ENCODE results near the gene TTC19.
"Not testable (repeated sequence)": the region's sequence is repeated elsewhere in the genome, so short reads cannot be mapped to it uniquely, and the experiment has no call there.

TTC19 gene

DNA sequence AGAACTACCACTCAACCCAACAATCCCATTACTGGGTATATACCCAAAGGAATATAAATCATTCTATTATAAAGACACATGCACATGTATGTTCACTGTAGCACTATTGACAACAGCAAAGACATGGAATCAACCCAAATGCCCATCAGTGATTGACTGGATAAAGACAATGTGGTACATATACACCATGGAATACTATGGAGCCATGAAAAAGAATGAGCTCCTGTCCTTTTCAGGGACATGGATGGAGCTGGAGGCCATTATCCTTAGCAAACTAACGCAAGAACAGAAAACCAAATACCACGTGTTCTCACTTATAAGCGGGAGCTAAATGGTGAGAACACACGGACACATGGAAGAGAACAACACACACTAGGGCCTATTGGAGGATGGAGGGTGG is 55.5 kb downstream of the TTC19 start:
- H2AK5ac ChIP-seq (ENCODE audit: low read length); H3K36me3 ChIP-seq (ENCODE audit: control insufficient read depth, insufficient read depth, low read length); DNase-seq; H3K79me2 ChIP-seq (ENCODE audit: control insufficient read depth, insufficient read depth, low read length); H2BK15ac ChIP-seq (replicated peaks; ENCODE audit: low read depth); H2BK5ac ChIP-seq (ENCODE audit: low read length); H3K9ac ChIP-seq (ENCODE audit: low read length); H3K18ac ChIP-seq (ENCODE audit: low read length); H4K8ac ChIP-seq (ENCODE audit: low read depth, low read length); H2BK120ac ChIP-seq (ENCODE audit: low read depth, low read length); H3K4ac ChIP-seq (ENCODE audit: low read depth, low read length); H3K79me1 ChIP-seq (ENCODE audit: low read length); H3K27ac ChIP-seq (ENCODE audit: low read depth, low read length); H3K4me2 ChIP-seq (ENCODE audit: low read length); H3K27me3 ChIP-seq (ENCODE audit: insufficient read depth, low read length, poor library complexity); H3K56ac ChIP-seq (ENCODE audit: low read length); H3K4me3 ChIP-seq (ENCODE audit: low read length); H3K23ac ChIP-seq (ENCODE audit: low read length); H4K5ac ChIP-seq (ENCODE audit: low read length); H3K4me1 ChIP-seq (ENCODE audit: control insufficient read depth, low read depth, low read length): not testable (repeated sequence)
- no CpG with 5 or more reads among the region's 4 CpGs for WGBS (ENCODE audit: extremely low coverage, insufficient coverage, low lambda C conversion rate)

- no peak overlapping the region for H2AK5ac ChIP-seq (ENCODE audit: low read length)
- no peak overlapping the region for H4K8ac ChIP-seq (ENCODE audit: low read depth, low read length)
- H3K27me3 ChIP-seq (ENCODE audit: insufficient read depth, low read length, poor library complexity) = no peaks in the 10 kb centered on the region
- H3K9ac ChIP-seq (ENCODE audit: low read length) = no peak overlapping the region
- H3K4me1 ChIP-seq (ENCODE audit: control insufficient read depth, low read depth, low read length) = no peaks in the 10 kb centered on the region
- peaks cover 8% of the 10 kb centered on the region for H3K36me3 ChIP-seq (ENCODE audit: control insufficient read depth, insufficient read depth, low read length)
- H3K56ac ChIP-seq (ENCODE audit: low read length) = no peak overlapping the region
- H2BK15ac ChIP-seq (replicated peaks; ENCODE audit: low read depth) = no peak overlapping the region
- H3K27ac ChIP-seq (ENCODE audit: low read depth, low read length) = no peak overlapping the region
- DNase-seq = no peak
- no peak overlapping the region for H2BK5ac ChIP-seq (ENCODE audit: low read length)
- H2BK120ac ChIP-seq (ENCODE audit: low read depth, low read length) = no peak overlapping the region
- H3K4me3 ChIP-seq (ENCODE audit: low read length) = no peak overlapping the region
- no peak overlapping the region for H3K4me2 ChIP-seq (ENCODE audit: low read length)
- H3K79me2 ChIP-seq (ENCODE audit: control insufficient read depth, insufficient read depth, low read length) = no peaks in the 10 kb centered on the region
- H3K23ac ChIP-seq (ENCODE audit: low read length) = no peak overlapping the region
- no CpG with 5 or more reads among the region's 2 CpGs for WGBS (ENCODE audit: extremely low coverage, insufficient coverage, low lambda C conversion rate)
- no peak overlapping the region for H3K4ac ChIP-seq (ENCODE audit: low read depth, low read length)
- H3K18ac ChIP-seq (ENCODE audit: low read length) = no peak overlapping the region
- H3K79me1 ChIP-seq (ENCODE audit: low read length) = no peaks in the 10 kb centered on the region
- H4K5ac ChIP-seq (ENCODE audit: low read length) = no peak overlapping the region
Observed at GRCh38 chr17:16061631-16062030, 62.0 kb downstream of the TTC19 start.

GRCh38 chr17:16066125-16066524 is 66.5 kb downstream of the TTC19 start:
- no peak for DNase-seq
- no peak overlapping the region for H3K9ac ChIP-seq (ENCODE audit: low read length)
- no peak overlapping the region for H2BK5ac ChIP-seq (ENCODE audit: low read length)
- H3K27ac ChIP-seq (ENCODE audit: low read depth, low read length) = no peak overlapping the region
- no peak overlapping the region for H4K5ac ChIP-seq (ENCODE audit: low read length)
- no peak overlapping the region for H3K4ac ChIP-seq (ENCODE audit: low read depth, low read length)
- H3K27me3 ChIP-seq (ENCODE audit: insufficient read depth, low read length, poor library complexity) = no peaks in the 10 kb centered on the region
- no peaks in the 10 kb centered on the region for H3K79me2 ChIP-seq (ENCODE audit: control insufficient read depth, insufficient read depth, low read length)
- H2BK120ac ChIP-seq (ENCODE audit: low read depth, low read length) = no peak overlapping the region
- no peak overlapping the region for H3K4me3 ChIP-seq (ENCODE audit: low read length)
- H3K4me1 ChIP-seq (ENCODE audit: control insufficient read depth, low read depth, low read length) = no peaks in the 10 kb centered on the region
- no peak overlapping the region for H3K18ac ChIP-seq (ENCODE audit: low read length)
- no peak overlapping the region for H3K4me2 ChIP-seq (ENCODE audit: low read length)
- H3K36me3 ChIP-seq (ENCODE audit: control insufficient read depth, insufficient read depth, low read length) = peaks cover 9% of the 10 kb centered on the region
- no peak overlapping the region for H3K23ac ChIP-seq (ENCODE audit: low read length)
- no peak overlapping the region for H2BK15ac ChIP-seq (replicated peaks; ENCODE audit: low read depth)
- no peak overlapping the region for H3K56ac ChIP-seq (ENCODE audit: low read length)
- H3K79me1 ChIP-seq (ENCODE audit: low read length) = no peaks in the 10 kb centered on the region
- no peak overlapping the region for H4K8ac ChIP-seq (ENCODE audit: low read depth, low read length)
- H2AK5ac ChIP-seq (ENCODE audit: low read length) = no peak overlapping the region
- no CpG with 5 or more reads among the region's 4 CpGs for WGBS (ENCODE audit: extremely low coverage, insufficient coverage, low lambda C conversion rate)

DNA sequence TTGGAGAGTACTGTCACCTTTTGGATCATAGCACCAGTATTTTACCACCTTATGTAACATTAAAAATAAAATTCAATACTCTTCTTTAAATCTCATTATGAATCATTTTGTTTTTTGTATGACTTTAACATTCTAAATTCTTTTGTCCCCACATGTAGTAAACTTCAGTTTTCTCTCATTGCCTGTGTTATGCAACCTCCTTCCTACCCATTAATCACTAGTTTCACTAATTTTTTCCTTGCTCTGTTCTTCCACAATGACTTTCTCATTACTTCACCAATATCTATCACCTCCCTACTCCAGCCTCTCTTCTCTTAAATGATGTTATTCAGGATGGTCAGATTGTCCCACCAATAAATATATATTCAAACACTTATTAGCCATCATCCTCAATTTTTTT is 68.7 kb downstream of the TTC19 start:
- Histone ChIP-seq H3K4me2 (ENCODE audit: low read length) (no peak overlapping the region), H3K18ac (ENCODE audit: low read length) (no peak overlapping the region), H2BK5ac (ENCODE audit: low read length) (no peak overlapping the region), H3K4me1 (ENCODE audit: control insufficient read depth, low read depth, low read length) (no peaks in the 10 kb centered on the region), H3K27ac (ENCODE audit: low read depth, low read length) (no peak overlapping the region), H3K79me2 (ENCODE audit: control insufficient read depth, insufficient read depth, low read length) (no peaks in the 10 kb centered on the region), H3K27me3 (ENCODE audit: insufficient read depth, low read length, poor library complexity) (no peaks in the 10 kb centered on the region), H3K56ac (ENCODE audit: low read length) (no peak overlapping the region), H2AK5ac (ENCODE audit: low read length) (no peak overlapping the region), H3K23ac (ENCODE audit: low read length) (no peak overlapping the region), H3K79me1 (ENCODE audit: low read length) (no peaks in the 10 kb centered on the region), H3K36me3 (ENCODE audit: control insufficient read depth, insufficient read depth, low read length) (peaks cover 7% of the 10 kb centered on the region), H3K4ac (ENCODE audit: low read depth, low read length) (no peak overlapping the region), H3K9ac (ENCODE audit: low read length) (no peak overlapping the region), H2BK120ac (ENCODE audit: low read depth, low read length) (no peak overlapping the region), H4K5ac (ENCODE audit: low read length) (no peak overlapping the region), H2BK15ac (replicated peaks; ENCODE audit: low read depth) (no peak overlapping the region), H4K8ac (ENCODE audit: low read depth, low read length) (no peak overlapping the region), H3K4me3 (ENCODE audit: low read length) (no peak overlapping the region)
- DNase-seq = no peak

DNA sequence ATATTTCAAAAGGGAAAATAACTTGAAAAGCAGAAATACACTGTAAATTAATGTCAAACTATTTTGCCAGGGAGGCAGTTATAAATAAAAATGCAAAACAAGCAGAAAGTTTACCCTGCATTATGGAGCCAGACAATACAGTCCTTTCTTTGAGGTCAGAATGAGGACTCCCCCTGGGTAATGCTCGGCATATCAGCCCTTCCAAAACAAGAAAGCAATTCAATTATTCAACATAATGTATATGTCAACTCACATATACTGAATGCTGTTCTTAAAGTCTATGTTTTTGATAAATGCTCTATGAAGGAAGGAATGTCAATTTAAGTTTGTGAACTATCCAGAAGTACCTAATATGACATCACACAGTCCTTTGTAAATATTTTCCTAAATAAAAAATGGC is 72.4 kb downstream of the TTC19 start:
- H4K5ac ChIP-seq (ENCODE audit: low read length) = no peak overlapping the region
- no peak overlapping the region for H2BK5ac ChIP-seq (ENCODE audit: low read length)
- no peak overlapping the region for H3K18ac ChIP-seq (ENCODE audit: low read length)
- peaks cover 3% of the 10 kb centered on the region for H3K36me3 ChIP-seq (ENCODE audit: control insufficient read depth, insufficient read depth, low read length)
- no peaks in the 10 kb centered on the region for H3K79me1 ChIP-seq (ENCODE audit: low read length)
- no peak overlapping the region for H3K9ac ChIP-seq (ENCODE audit: low read length)
- H3K56ac ChIP-seq (ENCODE audit: low read length) = no peak overlapping the region
- H3K4me3 ChIP-seq (ENCODE audit: low read length) = no peak overlapping the region
- H2BK15ac ChIP-seq (replicated peaks; ENCODE audit: low read depth) = no peak overlapping the region
- H3K4ac ChIP-seq (ENCODE audit: low read depth, low read length) = no peak overlapping the region
- H3K27ac ChIP-seq (ENCODE audit: low read depth, low read length) = no peak overlapping the region
- no peak for DNase-seq
- H3K79me2 ChIP-seq (ENCODE audit: control insufficient read depth, insufficient read depth, low read length) = no peaks in the 10 kb centered on the region
- H3K4me1 ChIP-seq (ENCODE audit: control insufficient read depth, low read depth, low read length) = no peaks in the 10 kb centered on the region
- H4K8ac ChIP-seq (ENCODE audit: low read depth, low read length) = no peak overlapping the region
- H2AK5ac ChIP-seq (ENCODE audit: low read length) = no peak overlapping the region
- no peak overlapping the region for H3K4me2 ChIP-seq (ENCODE audit: low read length)
- WGBS (ENCODE audit: extremely low coverage, insufficient coverage, low lambda C conversion rate) = no CpG with 5 or more reads among the region's 1 CpG
- no peak overlapping the region for H3K23ac ChIP-seq (ENCODE audit: low read length)
- H2BK120ac ChIP-seq (ENCODE audit: low read depth, low read length) = no peak overlapping the region
- H3K27me3 ChIP-seq (ENCODE audit: insufficient read depth, low read length, poor library complexity) = no peaks in the 10 kb centered on the region

DNA sequence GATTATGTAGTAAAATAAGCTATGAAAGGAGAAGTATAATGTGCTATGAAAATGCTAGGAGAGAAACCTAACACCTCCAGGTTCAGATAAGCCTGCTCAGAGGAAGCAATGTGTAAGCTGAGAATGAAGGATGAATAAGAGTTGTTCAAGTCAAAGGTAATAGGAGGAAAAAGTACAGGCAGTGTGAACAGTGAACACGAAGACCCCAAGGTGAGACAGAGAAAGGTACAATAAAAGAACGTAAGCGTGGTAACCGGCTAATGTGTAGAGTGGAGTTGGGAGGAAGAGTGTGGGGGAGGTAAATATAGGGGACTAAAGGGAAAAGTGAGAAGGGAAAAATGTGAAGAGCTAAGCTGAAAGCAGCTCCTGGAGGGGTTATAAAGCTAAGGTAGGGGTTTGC is 74.2 kb downstream of the TTC19 start:
- no peak overlapping the region for H3K23ac ChIP-seq (ENCODE audit: low read length)
- no peak overlapping the region for H3K18ac ChIP-seq (ENCODE audit: low read length)
- H3K36me3 ChIP-seq (ENCODE audit: control insufficient read depth, insufficient read depth, low read length) = peaks cover 3% of the 10 kb centered on the region
- WGBS (ENCODE audit: extremely low coverage, insufficient coverage, low lambda C conversion rate) = 100% methylated on average over 3 of the region's 4 CpGs
- no peak overlapping the region for H3K56ac ChIP-seq (ENCODE audit: low read length)
- H3K79me1 ChIP-seq (ENCODE audit: low read length) = no peaks in the 10 kb centered on the region
- H2AK5ac ChIP-seq (ENCODE audit: low read length) = no peak overlapping the region
- no peaks in the 10 kb centered on the region for H3K79me2 ChIP-seq (ENCODE audit: control insufficient read depth, insufficient read depth, low read length)
- no peak overlapping the region for H2BK120ac ChIP-seq (ENCODE audit: low read depth, low read length)
- no peak overlapping the region for H2BK5ac ChIP-seq (ENCODE audit: low read length)
- no peaks in the 10 kb centered on the region for H3K27me3 ChIP-seq (ENCODE audit: insufficient read depth, low read length, poor library complexity)
- no peak overlapping the region for H2BK15ac ChIP-seq (replicated peaks; ENCODE audit: low read depth)
- no peak overlapping the region for H3K4me2 ChIP-seq (ENCODE audit: low read length)
- no peak overlapping the region for H4K8ac ChIP-seq (ENCODE audit: low read depth, low read length)
- no peak overlapping the region for H3K4me3 ChIP-seq (ENCODE audit: low read length)
- no peak overlapping the region for H3K4ac ChIP-seq (ENCODE audit: low read depth, low read length)
- no peak overlapping the region for H3K27ac ChIP-seq (ENCODE audit: low read depth, low read length)
- H3K9ac ChIP-seq (ENCODE audit: low read length) = no peak overlapping the region
- DNase-seq = no peak
- H4K5ac ChIP-seq (ENCODE audit: low read length) = no peak overlapping the region
- no peaks in the 10 kb centered on the region for H3K4me1 ChIP-seq (ENCODE audit: control insufficient read depth, low read depth, low read length)

Data from mesendoderm (in vitro differentiated cells).